Measurements from ENCODE around the gene NUDT8.

GRCh38 chr11:67671211-67671520 lies 41.4 kb upstream of the NUDT8 start:
- no peak for TF ChIP-seq EZH2 (IDR thresholded peaks at IDR 0.05; ENCODE audit: borderline replicate concordance, low read length)
- TF ChIP-seq, protein P1, sequence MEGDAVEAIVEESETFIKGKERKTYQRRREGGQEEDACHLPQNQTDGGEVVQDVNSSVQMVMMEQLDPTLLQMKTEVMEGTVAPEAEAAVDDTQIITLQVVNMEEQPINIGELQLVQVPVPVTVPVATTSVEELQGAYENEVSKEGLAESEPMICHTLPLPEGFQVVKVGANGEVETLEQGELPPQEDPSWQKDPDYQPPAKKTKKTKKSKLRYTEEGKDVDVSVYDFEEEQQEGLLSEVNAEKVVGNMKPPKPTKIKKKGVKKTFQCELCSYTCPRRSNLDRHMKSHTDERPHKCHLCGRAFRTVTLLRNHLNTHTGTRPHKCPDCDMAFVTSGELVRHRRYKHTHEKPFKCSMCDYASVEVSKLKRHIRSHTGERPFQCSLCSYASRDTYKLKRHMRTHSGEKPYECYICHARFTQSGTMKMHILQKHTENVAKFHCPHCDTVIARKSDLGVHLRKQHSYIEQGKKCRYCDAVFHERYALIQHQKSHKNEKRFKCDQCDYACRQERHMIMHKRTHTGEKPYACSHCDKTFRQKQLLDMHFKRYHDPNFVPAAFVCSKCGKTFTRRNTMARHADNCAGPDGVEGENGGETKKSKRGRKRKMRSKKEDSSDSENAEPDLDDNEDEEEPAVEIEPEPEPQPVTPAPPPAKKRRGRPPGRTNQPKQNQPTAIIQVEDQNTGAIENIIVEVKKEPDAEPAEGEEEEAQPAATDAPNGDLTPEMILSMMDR (conservative IDR thresholded peaks at IDR 0.05 in 1 of 2, IDR thresholded peaks at IDR 0.05 in 1 of 2; ENCODE audit: extremely low read depth in 1 of 2, insufficient read depth in 1 of 2, low read depth in 1 of 2, low read length in 2 of 2) = no peak

All from mammary epithelial cell (primary cell).